ENCODE results near the gene PBX4. TPM values are rescaled to one million over a fixed set of nuclear protein-coding genes. Genes with fewer than 3 reads are reported as not detected.
A peak's percentile ranks its signal among the peaks of the same experiment; 100 is the strongest.

PBX4 gene
- total RNA-seq, 1 donor from 2014 or later = not detected

GRCh38 chr19:19558636-19559035, 59.9 kb downstream of the PBX4 start:
- no peak for DNase-seq (ENCODE audit: low read depth in 2 of 2)

GRCh38 chr19:19558055-19558454, 60.4 kb downstream of the PBX4 start:
- no peak for DNase-seq (ENCODE audit: low read depth in 2 of 2)

- DNase-seq (ENCODE audit: low read depth in 2 of 2) = peak in 1 of 2 donors; percentile 39
Measured at GRCh38 chr19:19554074-19555023, 64.1 kb downstream of the PBX4 start.

- DNase-seq (ENCODE audit: low read depth in 2 of 2) = no peak
Measured at GRCh38 chr19:19553670-19554069, 64.8 kb downstream of the PBX4 start.

- DNase-seq (ENCODE audit: low read depth in 2 of 2) = peak in 1 of 2 donors; percentile 23
Measured at GRCh38 chr19:19552798-19553197, 65.7 kb downstream of the PBX4 start.

- no peak for DNase-seq (ENCODE audit: low read depth in 2 of 2)
Measured at GRCh38 chr19:19551853-19552192, 66.7 kb downstream of the PBX4 start.

- DNase-seq (ENCODE audit: low read depth in 2 of 2) = no peak
Measured at GRCh38 chr19:19550972-19551852, 67.3 kb downstream of the PBX4 start.

GRCh38 chr19:19550485-19550929, 68.0 kb downstream of the PBX4 start:
- no peak for DNase-seq (ENCODE audit: low read depth in 2 of 2)

GRCh38 chr19:19549804-19550464, 68.6 kb downstream of the PBX4 start:
- no peak for DNase-seq (ENCODE audit: low read depth in 2 of 2)

- no peak for DNase-seq (ENCODE audit: low read depth in 2 of 2)
Measured at GRCh38 chr19:19548915-19549759, 69.3 kb downstream of the PBX4 start.

GRCh38 chr19:19547674-19548336, 70.7 kb downstream of the PBX4 start:
- DNase-seq (ENCODE audit: low read depth in 2 of 2) = no peak

GRCh38 chr19:19546751-19547162, 71.7 kb downstream of the PBX4 start:
- DNase-seq (ENCODE audit: low read depth in 2 of 2) = no peak

- DNase-seq (ENCODE audit: low read depth in 2 of 2) = no peak
Measured at GRCh38 chr19:19545707-19546106, 72.8 kb downstream of the PBX4 start.

GRCh38 chr19:19544954-19545591, 73.4 kb downstream of the PBX4 start:
- no peak for DNase-seq (ENCODE audit: low read depth in 2 of 2)

- no peak for DNase-seq (ENCODE audit: low read depth in 2 of 2)
Measured at GRCh38 chr19:19544257-19544953, 74.1 kb downstream of the PBX4 start.

- DNase-seq (ENCODE audit: low read depth in 2 of 2) = no peak
Measured at GRCh38 chr19:19543640-19544039, 74.8 kb downstream of the PBX4 start.

GRCh38 chr19:19543101-19543500, 75.4 kb downstream of the PBX4 start:
- DNase-seq (ENCODE audit: low read depth in 2 of 2) = no peak

GRCh38 chr19:19542507-19542906, 76.0 kb downstream of the PBX4 start:
- DNase-seq (ENCODE audit: low read depth in 2 of 2) = no peak

- no peak for DNase-seq (ENCODE audit: low read depth in 2 of 2)
Measured at GRCh38 chr19:19541616-19542015, 76.9 kb downstream of the PBX4 start.

All from dermis microvascular lymphatic vessel endothelial cell (primary cell).